Tibial nerve (tissue), 3 donors: ENCODE measurements around the gene SMIM14.

Experiments used
- POLR2A ChIP-seq, 2 donors: fragments of 450-650 bp; IDR thresholded peaks; one replicate each; pipeline ENCODE4 v1.6.1; 2017; ENCODE audit warnings: antibody characterized with exemption in 2 of 2, mild to moderate bottlenecking in 2 of 2, moderate library complexity in 2 of 2
- TF ChIP-seq, protein P1 (sequence below), 5 experiments: fragments of 200-600 bp in 3 of 5; fragments of 450-650 bp in 2 of 5; sonication (generic) in 3 of 5; IDR thresholded peaks; one replicate each; pipeline ENCODE4 v1.5.1; 2016 to 2019; ENCODE audit warnings: antibody characterized with exemption in 5 of 5, mild to moderate bottlenecking in 3 of 5, moderate library complexity in 2 of 5

- TF ChIP-seq, protein P1, sequence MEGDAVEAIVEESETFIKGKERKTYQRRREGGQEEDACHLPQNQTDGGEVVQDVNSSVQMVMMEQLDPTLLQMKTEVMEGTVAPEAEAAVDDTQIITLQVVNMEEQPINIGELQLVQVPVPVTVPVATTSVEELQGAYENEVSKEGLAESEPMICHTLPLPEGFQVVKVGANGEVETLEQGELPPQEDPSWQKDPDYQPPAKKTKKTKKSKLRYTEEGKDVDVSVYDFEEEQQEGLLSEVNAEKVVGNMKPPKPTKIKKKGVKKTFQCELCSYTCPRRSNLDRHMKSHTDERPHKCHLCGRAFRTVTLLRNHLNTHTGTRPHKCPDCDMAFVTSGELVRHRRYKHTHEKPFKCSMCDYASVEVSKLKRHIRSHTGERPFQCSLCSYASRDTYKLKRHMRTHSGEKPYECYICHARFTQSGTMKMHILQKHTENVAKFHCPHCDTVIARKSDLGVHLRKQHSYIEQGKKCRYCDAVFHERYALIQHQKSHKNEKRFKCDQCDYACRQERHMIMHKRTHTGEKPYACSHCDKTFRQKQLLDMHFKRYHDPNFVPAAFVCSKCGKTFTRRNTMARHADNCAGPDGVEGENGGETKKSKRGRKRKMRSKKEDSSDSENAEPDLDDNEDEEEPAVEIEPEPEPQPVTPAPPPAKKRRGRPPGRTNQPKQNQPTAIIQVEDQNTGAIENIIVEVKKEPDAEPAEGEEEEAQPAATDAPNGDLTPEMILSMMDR (IDR thresholded peaks at IDR 0.05): no peak
- TF ChIP-seq POLR2A (IDR thresholded peaks at IDR 0.05): no peak
These were observed 24.0 kb upstream of the SMIM14 start for GRCh38 chr4:39662683-39663082.
